Spleen (tissue), 7 donors: ENCODE measurements around the gene TPX2.

ENCODE experiments used
- POLR2A ChIP-seq, 3 donors: fragments of 450-650 bp; IDR thresholded peaks; one replicate each; pipeline ENCODE4 v1.5.1; 2017; ENCODE audit warnings: antibody characterized with exemption in 3 of 3, mild to moderate bottlenecking in 1 of 3
- POLR2AphosphoS5 ChIP-seq, 3 donors: sonication (generic); formaldehyde crosslinking; IDR thresholded peaks; one replicate each; pipeline ENCODE4 v1.5.1; 2017; ENCODE audit warnings: antibody characterized with exemption in 3 of 3
- TF ChIP-seq, protein P1 (sequence below), 11 experiments: fragments of 200-600 bp in 7 of 11; fragments of 450-650 bp in 4 of 11; sonication (generic) in 4 of 11; IDR thresholded peaks in 8 of 11; conservative IDR thresholded peaks in 3 of 11; 1 replicate in 7 of 11; 2 replicates in 4 of 11; pipeline versions ENCODE4 v1.4.0 to v1.8.0; 2016 to 2021; ENCODE audit warnings: antibody characterized with exemption in 11 of 11, inconsistent platforms in 4 of 11, mild to moderate bottlenecking in 1 of 11
- donor health status: DM: no; HTN: no; CAD: no; lungs with moderate emphysema.
- donor health status: DM: no; HTN: no; CAD: no.
- donor health status: DM: no; HTN: no; CAD: no.

DNA sequence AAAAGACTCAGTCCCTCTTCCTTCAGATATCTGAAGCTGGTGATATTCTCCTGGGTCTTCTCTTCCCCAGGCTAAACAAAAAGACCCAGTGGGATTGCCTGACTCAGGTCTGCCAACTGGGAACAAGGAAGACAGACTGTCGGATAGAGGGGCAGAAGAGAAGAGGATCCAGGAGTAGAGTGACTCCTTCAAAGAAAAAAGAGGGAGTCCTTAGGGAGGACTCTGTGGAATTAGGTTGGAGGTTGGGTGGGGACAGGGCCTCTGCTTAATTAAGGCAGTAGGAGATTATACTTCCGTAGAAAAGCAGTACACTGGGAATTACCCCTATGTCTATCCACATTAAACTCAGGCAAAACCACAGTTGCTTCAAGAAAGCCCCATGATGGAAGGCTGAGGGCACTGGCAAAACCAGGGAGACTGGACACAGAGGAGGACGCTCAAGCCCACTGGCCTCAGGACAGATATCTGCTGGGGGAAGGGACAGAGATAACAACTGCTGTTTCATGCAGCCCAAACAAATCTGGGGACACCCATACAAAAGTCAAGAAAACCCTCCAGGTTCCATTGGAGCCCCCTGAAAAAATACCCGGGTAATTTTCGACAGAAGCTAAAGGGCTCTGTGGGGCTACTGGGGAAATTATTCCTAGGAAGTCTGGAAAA lies 22.1 kb upstream of the TPX2 start:
- TF ChIP-seq, protein P1, sequence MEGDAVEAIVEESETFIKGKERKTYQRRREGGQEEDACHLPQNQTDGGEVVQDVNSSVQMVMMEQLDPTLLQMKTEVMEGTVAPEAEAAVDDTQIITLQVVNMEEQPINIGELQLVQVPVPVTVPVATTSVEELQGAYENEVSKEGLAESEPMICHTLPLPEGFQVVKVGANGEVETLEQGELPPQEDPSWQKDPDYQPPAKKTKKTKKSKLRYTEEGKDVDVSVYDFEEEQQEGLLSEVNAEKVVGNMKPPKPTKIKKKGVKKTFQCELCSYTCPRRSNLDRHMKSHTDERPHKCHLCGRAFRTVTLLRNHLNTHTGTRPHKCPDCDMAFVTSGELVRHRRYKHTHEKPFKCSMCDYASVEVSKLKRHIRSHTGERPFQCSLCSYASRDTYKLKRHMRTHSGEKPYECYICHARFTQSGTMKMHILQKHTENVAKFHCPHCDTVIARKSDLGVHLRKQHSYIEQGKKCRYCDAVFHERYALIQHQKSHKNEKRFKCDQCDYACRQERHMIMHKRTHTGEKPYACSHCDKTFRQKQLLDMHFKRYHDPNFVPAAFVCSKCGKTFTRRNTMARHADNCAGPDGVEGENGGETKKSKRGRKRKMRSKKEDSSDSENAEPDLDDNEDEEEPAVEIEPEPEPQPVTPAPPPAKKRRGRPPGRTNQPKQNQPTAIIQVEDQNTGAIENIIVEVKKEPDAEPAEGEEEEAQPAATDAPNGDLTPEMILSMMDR (IDR thresholded peaks at IDR 0.05 in 8 of 11, conservative IDR thresholded peaks at IDR 0.05 in 3 of 11), result no peak
- no peak for TF ChIP-seq POLR2A (IDR thresholded peaks at IDR 0.05)
- no peak for TF ChIP-seq POLR2AphosphoS5 (IDR thresholded peaks at IDR 0.05)
